Skeletal muscle tissue (tissue), 4 donors: ENCODE data around the gene NAP1L4. TPM values are rescaled to one million over a fixed set of nuclear protein-coding genes. Genes with fewer than 3 reads are reported as not detected.

ENCODE experiments used
- H3K27ac ChIP-seq: one replicate; pipeline ENCODE4 v1.7.0; 2013; ENCODE audit warnings: mild to moderate bottlenecking, low read depth, low read length, inconsistent platforms
- H3K27me3 ChIP-seq, 3 donors: one replicate each; pipeline ENCODE4 v1.7.0; 2013; ENCODE audit warnings: low read length in 3 of 3; ENCODE audit not compliant: control insufficient read depth in 3 of 3, insufficient read depth in 3 of 3
- H3K36me3 ChIP-seq, 3 donors: one replicate each; pipeline ENCODE4 v1.7.0; 2013; ENCODE audit warnings: low read length in 3 of 3; ENCODE audit not compliant: control insufficient read depth in 3 of 3, insufficient read depth in 3 of 3
- H3K4me1 ChIP-seq, 3 donors: one replicate each; pipeline ENCODE4 v1.7.0; 2013; ENCODE audit warnings: low read length in 3 of 3, mild to moderate bottlenecking in 3 of 3; ENCODE audit not compliant: control insufficient read depth in 3 of 3, insufficient read depth in 3 of 3
- H3K4me3 ChIP-seq, 3 donors: one replicate each; pipeline ENCODE4 v1.7.0; 2013; ENCODE audit warnings: low read length in 3 of 3
- H3K9ac ChIP-seq, 3 donors: one replicate each; pipeline ENCODE4 v1.7.0; 2013; ENCODE audit warnings: low read length in 3 of 3, mild to moderate bottlenecking in 3 of 3, moderate library complexity in 2 of 3, low read depth in 1 of 3
- H3K9me3 ChIP-seq, 3 donors: one replicate each; pipeline ENCODE4 v1.7.0; 2013; ENCODE audit warnings: low read length in 3 of 3; ENCODE audit not compliant: control insufficient read depth in 3 of 3
- total RNA-seq: library from RNA; depleted of rRNA; stranded (reverse); fragments of >200 nt; gene quantifications from one replicate; pipeline ENCODE4 v1.2.3, GENCODE V29; 2014
- donor health status: Osteomylitis.

NAP1L4 gene
- total RNA-seq, 1 donor from 2014 or later, result 148 TPM

- no peak overlapping the region for H3K9ac ChIP-seq
- no peak overlapping the region for H3K4me3 ChIP-seq
- no peaks in the 10 kb centered on the region for H3K4me1 ChIP-seq
- H3K27ac ChIP-seq, result no peak overlapping the region
- no peaks in the 10 kb centered on the region for H3K27me3 ChIP-seq
- H3K9me3 ChIP-seq, result no peaks in the 10 kb centered on the region
- H3K36me3 ChIP-seq, result peaks cover 55 to 65% (median 59%) of the 10 kb centered on the region in 3 donors
Observed at GRCh38 chr11:3011891-3012885, 20.1 kb upstream of the NAP1L4 start.

- peaks cover 48 to 59% (median 50%) of the 10 kb centered on the region in 3 donors for H3K36me3 ChIP-seq
- H3K9me3 ChIP-seq, result no peaks in the 10 kb centered on the region
- no peak overlapping the region for H3K27ac ChIP-seq
- no peaks in the 10 kb centered on the region for H3K4me1 ChIP-seq
- no peaks in the 10 kb centered on the region for H3K27me3 ChIP-seq
- no peak overlapping the region for H3K4me3 ChIP-seq
- H3K9ac ChIP-seq, result no peak overlapping the region
Observed at GRCh38 chr11:3010521-3011275, 18.6 kb upstream of the NAP1L4 start.

DNA sequence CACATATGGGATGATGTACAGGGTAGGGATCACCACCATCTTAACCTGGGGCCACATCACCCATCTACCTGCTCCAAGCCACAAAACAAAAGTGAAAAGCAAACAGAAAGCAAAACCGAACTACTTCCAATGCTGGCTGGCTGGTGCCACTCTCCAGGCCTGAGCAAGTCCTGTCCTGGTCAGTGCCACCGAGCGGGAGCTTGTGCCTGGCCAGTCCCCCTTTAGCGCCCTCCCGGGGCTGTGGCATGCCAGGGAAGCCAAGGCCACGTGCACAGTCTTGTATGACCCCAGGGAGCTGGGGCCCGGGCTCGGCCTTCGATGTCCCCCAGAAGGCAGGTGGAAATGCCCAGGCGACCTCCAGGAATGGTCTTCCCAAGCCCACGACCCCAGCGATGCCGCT lies 17.9 kb upstream of the NAP1L4 start:
- no peak overlapping the region for H3K9ac ChIP-seq

DNA sequence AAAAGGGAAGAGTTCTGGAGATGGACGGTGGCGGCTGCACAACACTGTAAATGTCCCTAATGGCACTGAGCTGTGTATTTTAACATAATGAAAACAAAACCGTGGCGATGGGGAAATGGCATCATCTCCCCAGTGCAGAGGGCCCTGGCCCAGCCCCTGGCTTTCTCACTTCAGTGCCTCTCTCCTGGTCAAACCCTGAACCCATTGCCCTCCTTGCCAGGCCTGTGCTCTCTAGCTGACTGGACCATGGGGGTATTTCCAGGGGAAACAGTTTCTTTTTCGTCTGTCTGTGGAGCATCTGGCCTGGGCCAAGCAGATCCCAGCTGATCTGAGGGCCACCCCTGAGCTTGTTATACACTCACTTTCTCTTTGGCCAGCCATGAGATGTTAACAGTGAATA lies 17.4 kb upstream of the NAP1L4 start:
- no peaks in the 10 kb centered on the region for H3K27me3 ChIP-seq
- peaks cover 41 to 49% (median 41%) of the 10 kb centered on the region in 3 donors for H3K36me3 ChIP-seq
- H3K27ac ChIP-seq, result no peak overlapping the region
- H3K9ac ChIP-seq, result no peak overlapping the region
- no peaks in the 10 kb centered on the region for H3K4me1 ChIP-seq
- H3K9me3 ChIP-seq, result no peaks in the 10 kb centered on the region
- H3K4me3 ChIP-seq, result no peak overlapping the region

More for the DNA sequence above, 17.9 kb upstream of the NAP1L4 start:
- Histone ChIP-seq H3K27ac (no peak overlapping the region), H3K27me3 (no peaks in the 10 kb centered on the region), H3K4me3 (no peak overlapping the region), H3K4me1 (no peaks in the 10 kb centered on the region), H3K9me3 (no peaks in the 10 kb centered on the region), H3K36me3 (peaks cover 41 to 52% (median 45%) of the 10 kb centered on the region in 3 donors)

DNA sequence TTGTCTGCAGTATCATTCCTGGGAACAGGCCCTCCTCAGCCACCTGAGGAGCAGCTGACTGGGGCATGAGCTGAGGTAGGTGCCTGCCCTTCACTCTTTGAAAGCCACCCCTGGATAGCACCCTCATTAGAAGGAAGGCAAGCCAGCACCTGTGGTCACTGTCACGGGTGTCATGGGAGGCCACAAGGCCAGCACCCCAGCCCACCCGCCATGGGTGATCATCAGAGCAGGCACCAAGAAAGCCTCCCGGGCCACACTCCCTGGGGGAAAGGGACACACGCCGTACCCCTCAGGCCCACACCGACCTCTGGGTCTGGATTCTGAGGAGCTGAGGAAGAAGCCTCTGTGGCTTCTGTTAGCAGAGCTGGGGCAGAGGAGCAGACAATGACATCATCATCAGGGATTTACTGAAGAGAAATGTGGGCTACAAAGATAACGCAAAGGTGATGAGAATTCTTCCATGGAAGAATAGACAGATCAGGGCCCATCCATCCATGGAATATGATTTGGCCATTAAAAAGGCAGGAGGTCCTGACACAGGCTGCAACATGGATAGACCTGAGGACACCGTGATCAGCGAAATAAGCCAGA lies 16.7 kb upstream of the NAP1L4 start:
- H3K4me3 ChIP-seq, result no peak overlapping the region
- no peak overlapping the region for H3K9ac ChIP-seq
- peaks cover 42 to 49% (median 42%) of the 10 kb centered on the region in 3 donors for H3K36me3 ChIP-seq
- H3K27me3 ChIP-seq, result no peaks in the 10 kb centered on the region
- H3K9me3 ChIP-seq, result no peaks in the 10 kb centered on the region
- H3K4me1 ChIP-seq, result no peaks in the 10 kb centered on the region
- no peak overlapping the region for H3K27ac ChIP-seq

- Histone ChIP-seq H3K27ac (no peak overlapping the region), H3K36me3 (peaks cover 51 to 59% (median 53%) of the 10 kb centered on the region in 3 donors), H3K4me1 (no peaks in the 10 kb centered on the region), H3K4me3 (no peak overlapping the region), H3K27me3 (no peaks in the 10 kb centered on the region), H3K9ac (no peak overlapping the region), H3K9me3 (no peaks in the 10 kb centered on the region)
Observed at GRCh38 chr11:3007404-3008010, 15.4 kb upstream of the NAP1L4 start.

DNA sequence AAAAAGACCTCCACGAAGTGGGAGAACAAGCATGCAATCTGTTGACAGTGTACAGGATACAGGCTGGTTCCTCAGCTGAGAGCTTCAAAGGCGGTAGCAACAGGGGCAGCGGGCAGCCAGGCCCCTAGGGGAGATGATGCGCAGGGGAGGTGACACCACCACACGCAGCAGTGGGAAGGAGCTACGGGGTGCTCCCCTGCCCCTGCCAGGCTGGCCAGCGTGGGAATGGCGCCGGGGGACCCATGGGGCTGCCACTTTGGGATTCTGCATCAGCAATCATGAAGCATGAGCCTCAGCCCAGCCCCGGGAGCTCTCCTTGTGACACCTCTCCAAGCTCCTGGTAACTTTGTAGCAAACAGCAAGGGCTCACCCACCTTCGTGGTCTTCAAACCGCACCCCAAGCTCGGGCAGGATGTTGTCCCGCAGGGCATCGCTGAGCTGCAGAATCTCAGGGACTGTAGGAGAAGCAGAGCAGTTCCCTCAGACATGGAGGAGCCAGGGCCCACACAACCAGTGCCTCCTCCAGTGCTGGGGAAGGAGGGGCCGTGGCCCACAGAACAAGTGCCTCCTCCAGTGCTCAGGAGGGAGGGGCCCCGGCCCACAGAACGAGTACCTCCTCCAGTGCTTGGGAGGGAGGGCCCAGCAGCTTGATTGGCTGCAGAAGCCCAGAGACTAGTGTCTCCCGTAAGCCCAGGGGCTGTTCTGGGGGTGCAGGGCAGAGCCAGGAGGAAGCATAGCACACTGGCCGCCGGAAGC lies 14.6 kb upstream of the NAP1L4 start:
- Histone ChIP-seq H3K36me3 (peaks cover 51 to 59% (median 53%) of the 10 kb centered on the region in 3 donors), H3K9me3 (no peaks in the 10 kb centered on the region), H3K4me3 (no peak overlapping the region), H3K27ac (no peak overlapping the region), H3K27me3 (no peaks in the 10 kb centered on the region), H3K4me1 (no peaks in the 10 kb centered on the region), H3K9ac (no peak overlapping the region)

DNA sequence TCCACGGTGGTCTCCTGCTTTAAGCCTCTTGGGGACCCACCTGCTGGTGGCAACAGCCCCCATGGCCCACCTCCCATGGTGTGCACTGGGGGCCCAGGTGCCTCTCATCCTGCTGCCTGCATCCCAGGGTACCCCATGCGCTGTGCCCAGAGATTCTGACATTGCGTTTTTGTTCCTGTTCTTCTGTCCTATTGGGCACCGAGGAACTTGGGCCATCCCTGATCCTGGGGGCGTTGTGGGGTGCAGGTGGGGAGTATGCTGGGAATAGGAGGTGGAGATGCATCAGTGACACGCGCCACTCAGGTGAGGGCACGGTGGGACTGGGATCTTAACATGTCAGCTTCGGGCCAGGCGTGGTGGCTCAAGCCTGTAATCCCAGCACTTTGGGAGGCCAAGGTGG lies 12.4 kb upstream of the NAP1L4 start:
- Histone ChIP-seq H3K27ac (no peak overlapping the region), H3K4me3 (no peak overlapping the region), H3K9me3 (no peaks in the 10 kb centered on the region), H3K9ac (no peak overlapping the region), H3K4me1 (peaks cover 0 to 14% (median 11%) of the 10 kb centered on the region in 3 donors), H3K36me3 (peaks cover 52 to 59% (median 59%) of the 10 kb centered on the region in 3 donors), H3K27me3 (no peaks in the 10 kb centered on the region)
